Smooth muscle cell (in vitro differentiated cells): ENCODE measurements around the gene ASPRV1. TPM values are rescaled to one million over a fixed set of nuclear protein-coding genes. Genes with fewer than 3 reads are reported as not detected.

Experiments
- DNase-seq: peaks from one replicate; lab custom pipeline; 2025; ENCODE audit not compliant: unreplicated experiment; lab: John Stamatoyannopoulos, UW
- H2AFZ ChIP-seq: fragments of 200-600 bp; sonication (generic); 2 replicates; pipeline ENCODE4 v1.6.0; 2016; ENCODE audit warnings: antibody characterized with exemption, low read depth, mild to moderate bottlenecking
- H3F3A ChIP-seq: fragments of 200-600 bp; sonication (generic); 2 replicates; pipeline ENCODE4 v1.6.0; 2017; ENCODE audit warnings: antibody characterized with exemption, low read depth
- H3K27ac ChIP-seq: fragments of 200-600 bp; sonication (generic); 2 replicates; pipeline ENCODE4 v1.5.1; 2016; ENCODE audit warnings: low read depth, mild to moderate bottlenecking
- H3K27me3 ChIP-seq: fragments of 200-600 bp; sonication (generic); 2 replicates; pipeline ENCODE4 v1.6.1; 2016; ENCODE audit warnings: low read depth, mild to moderate bottlenecking
- H3K36me3 ChIP-seq: fragments of 200-600 bp; sonication (generic); 2 replicates; pipeline ENCODE4 v1.5.1; 2016; ENCODE audit warnings: low read depth
- H3K4me1 ChIP-seq: fragments of 200-600 bp; sonication (generic); 2 replicates; pipeline ENCODE4 v1.5.1; 2016; ENCODE audit warnings: low read depth
- H3K4me2 ChIP-seq: fragments of 200-600 bp; sonication (generic); 2 replicates; pipeline ENCODE4 v1.6.0; 2016; ENCODE audit warnings: mild to moderate bottlenecking
- H3K4me3 ChIP-seq: fragments of 200-600 bp; sonication (generic); 2 replicates; pipeline ENCODE4 v1.5.1; 2016; ENCODE audit warnings: mild to moderate bottlenecking
- H3K79me2 ChIP-seq: fragments of 200-600 bp; sonication (generic); 2 replicates; pipeline ENCODE4 v1.6.0; 2016; ENCODE audit warnings: low read depth, mild to moderate bottlenecking
- H3K9ac ChIP-seq: fragments of 200-600 bp; sonication (generic); 2 replicates; pipeline ENCODE4 v1.6.0; 2016; ENCODE audit warnings: low read depth
- H3K9me3 ChIP-seq: fragments of 200-600 bp; sonication (generic); replicated peaks from 2 replicates; pipeline ENCODE4 v1.5.1; 2016; ENCODE audit warnings: low read depth
- H4K20me1 ChIP-seq: fragments of 200-600 bp; sonication (generic); 2 replicates; pipeline ENCODE4 v1.6.0; 2016; ENCODE audit warnings: low read depth
- WGBS: methylation state at CpG from one replicate; pipeline ENCODE4 v1.1.7; 2016; ENCODE audit warnings: low lambda C conversion rate; 5-methylcytosine and 5-hydroxymethylcytosine counted together
- polyA plus RNA-seq: library from polyadenylated mRNA; unstranded; fragments of >200 nt; fragmentation: Nextera tagmentation; extraction: Ambion mirVana; gene quantifications from 2 replicates; pipeline ENCODE4 v1.2.1, GENCODE V29; 2016
- total RNA-seq: library from RNA; depleted of rRNA; stranded (reverse); fragments of >200 nt; gene quantifications from 2 replicates; pipeline ENCODE4 v1.2.3, GENCODE V29; 2014
- TF ChIP-seq, protein P1 (sequence below): fragments of 200-600 bp; sonication (generic); IDR thresholded peaks from 2 replicates; pipeline ENCODE4 v1.5.1; 2017; ENCODE audit warnings: borderline replicate concordance, mild to moderate bottlenecking, antibody characterized with exemption; ENCODE audit not compliant: insufficient read depth, poor library complexity, severe bottlenecking

ASPRV1 gene
- total and polyA plus RNA-seq, 2 experiments from 2014 or later: 1.6 to 4.4 TPM

DNA sequence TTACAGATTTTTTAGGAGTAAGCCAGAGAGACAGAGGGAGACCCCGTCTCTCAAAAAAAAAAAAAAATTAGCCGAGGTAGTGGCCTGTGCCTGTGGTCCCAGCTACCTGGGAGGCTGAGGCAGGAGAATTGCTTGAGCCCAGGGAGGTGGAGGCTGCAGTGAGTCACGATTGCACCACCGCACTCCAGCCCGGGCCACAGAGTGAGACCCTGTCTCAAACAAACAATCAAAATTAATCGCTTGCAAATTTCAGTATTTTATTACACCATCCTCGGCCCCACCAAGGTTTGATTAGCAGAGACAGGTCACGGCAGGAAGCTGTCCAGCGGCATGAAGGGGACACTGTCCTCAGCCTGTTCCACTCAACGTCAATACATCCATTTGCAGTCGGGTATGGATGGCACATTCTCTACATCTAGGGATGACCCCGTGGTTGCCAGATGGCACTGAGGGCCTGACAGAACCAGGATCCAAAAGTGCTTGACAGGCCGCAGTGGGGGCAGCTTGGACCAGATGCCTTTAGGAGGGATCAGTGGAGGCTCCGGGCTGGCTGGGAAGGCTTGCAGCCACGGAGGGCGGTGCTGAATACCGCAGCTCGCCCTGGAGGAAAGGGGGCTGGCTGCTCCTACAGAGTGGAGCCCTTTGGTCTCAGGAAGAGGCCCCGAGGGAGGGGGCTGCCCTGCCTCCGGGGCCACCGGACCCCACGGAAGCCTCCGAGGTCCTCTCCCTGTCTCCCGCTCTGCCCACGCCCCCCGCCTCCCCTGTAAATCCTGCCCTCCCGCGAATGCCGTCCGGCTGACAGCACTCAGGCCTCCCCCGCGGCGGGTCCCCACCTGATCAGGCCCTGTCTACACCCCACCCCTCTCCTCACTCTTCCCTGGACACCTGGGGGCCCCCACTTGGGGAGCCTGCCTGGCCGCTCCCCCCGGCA is 13.1 kb downstream of the ASPRV1 start:
- TF ChIP-seq, protein P1, sequence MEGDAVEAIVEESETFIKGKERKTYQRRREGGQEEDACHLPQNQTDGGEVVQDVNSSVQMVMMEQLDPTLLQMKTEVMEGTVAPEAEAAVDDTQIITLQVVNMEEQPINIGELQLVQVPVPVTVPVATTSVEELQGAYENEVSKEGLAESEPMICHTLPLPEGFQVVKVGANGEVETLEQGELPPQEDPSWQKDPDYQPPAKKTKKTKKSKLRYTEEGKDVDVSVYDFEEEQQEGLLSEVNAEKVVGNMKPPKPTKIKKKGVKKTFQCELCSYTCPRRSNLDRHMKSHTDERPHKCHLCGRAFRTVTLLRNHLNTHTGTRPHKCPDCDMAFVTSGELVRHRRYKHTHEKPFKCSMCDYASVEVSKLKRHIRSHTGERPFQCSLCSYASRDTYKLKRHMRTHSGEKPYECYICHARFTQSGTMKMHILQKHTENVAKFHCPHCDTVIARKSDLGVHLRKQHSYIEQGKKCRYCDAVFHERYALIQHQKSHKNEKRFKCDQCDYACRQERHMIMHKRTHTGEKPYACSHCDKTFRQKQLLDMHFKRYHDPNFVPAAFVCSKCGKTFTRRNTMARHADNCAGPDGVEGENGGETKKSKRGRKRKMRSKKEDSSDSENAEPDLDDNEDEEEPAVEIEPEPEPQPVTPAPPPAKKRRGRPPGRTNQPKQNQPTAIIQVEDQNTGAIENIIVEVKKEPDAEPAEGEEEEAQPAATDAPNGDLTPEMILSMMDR: no peak
- DNase-seq: no peak
- H4K20me1 ChIP-seq: no peaks in the 10 kb centered on the region
- no peak overlapping the region for H2AFZ ChIP-seq
- H3K4me1 ChIP-seq: no peaks in the 10 kb centered on the region
- no peak overlapping the region for H3K4me2 ChIP-seq
- no peaks in the 10 kb centered on the region for H3K36me3 ChIP-seq
- no peaks in the 10 kb centered on the region for H3F3A ChIP-seq
- H3K27ac ChIP-seq: no peak overlapping the region
- no peaks in the 10 kb centered on the region for H3K9me3 ChIP-seq
- no peak overlapping the region for H3K4me3 ChIP-seq
- no peaks in the 10 kb centered on the region for H3K79me2 ChIP-seq
- no peaks in the 10 kb centered on the region for H3K27me3 ChIP-seq
- H3K9ac ChIP-seq: no peak overlapping the region
- 69% methylated on average over 20 of the region's 35 CpGs for WGBS

DNA sequence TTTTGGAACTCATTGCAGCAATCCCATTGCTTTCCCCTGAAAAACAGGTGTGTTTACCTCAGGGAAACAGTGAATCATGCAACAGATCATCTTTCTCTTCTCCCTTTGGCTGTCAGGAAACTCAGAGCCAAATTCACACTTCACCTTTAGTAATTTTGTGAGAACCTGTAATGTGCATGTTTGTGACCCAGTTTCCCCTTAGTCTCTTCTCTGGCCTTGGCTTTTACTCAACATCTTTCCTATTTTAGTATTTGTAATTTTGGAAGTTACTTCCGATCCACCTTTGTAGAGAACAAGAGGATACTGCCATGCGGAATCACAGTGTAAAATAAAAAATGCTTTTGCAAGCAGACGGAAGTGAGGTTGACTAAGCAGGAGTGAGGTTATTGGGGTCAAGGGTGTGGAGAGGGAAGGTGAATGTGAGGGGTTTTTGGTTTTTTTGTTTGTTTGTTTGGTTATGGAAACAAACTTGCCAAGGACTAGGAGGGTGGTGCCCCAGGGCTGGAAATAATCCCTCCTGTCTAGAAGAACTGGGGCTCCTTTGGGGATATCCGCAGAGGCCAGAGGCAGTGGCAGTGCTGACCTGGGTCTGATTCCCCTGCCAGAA is 14.0 kb downstream of the ASPRV1 start:
- Histone ChIP-seq H2AFZ (no peak overlapping the region), H3K36me3 (no peaks in the 10 kb centered on the region), H3F3A (no peaks in the 10 kb centered on the region), H3K4me1 (no peaks in the 10 kb centered on the region), H3K27ac (no peak overlapping the region), H3K4me2 (no peak overlapping the region), H3K9me3 (no peaks in the 10 kb centered on the region), H3K9ac (no peak overlapping the region), H3K79me2 (no peaks in the 10 kb centered on the region), H3K27me3 (no peaks in the 10 kb centered on the region), H3K4me3 (no peak overlapping the region), H4K20me1 (no peaks in the 10 kb centered on the region)
- WGBS: 91% methylated on average over 4 of the region's 4 CpGs
- no peak for DNase-seq
- TF ChIP-seq, protein P1: no peak

DNA sequence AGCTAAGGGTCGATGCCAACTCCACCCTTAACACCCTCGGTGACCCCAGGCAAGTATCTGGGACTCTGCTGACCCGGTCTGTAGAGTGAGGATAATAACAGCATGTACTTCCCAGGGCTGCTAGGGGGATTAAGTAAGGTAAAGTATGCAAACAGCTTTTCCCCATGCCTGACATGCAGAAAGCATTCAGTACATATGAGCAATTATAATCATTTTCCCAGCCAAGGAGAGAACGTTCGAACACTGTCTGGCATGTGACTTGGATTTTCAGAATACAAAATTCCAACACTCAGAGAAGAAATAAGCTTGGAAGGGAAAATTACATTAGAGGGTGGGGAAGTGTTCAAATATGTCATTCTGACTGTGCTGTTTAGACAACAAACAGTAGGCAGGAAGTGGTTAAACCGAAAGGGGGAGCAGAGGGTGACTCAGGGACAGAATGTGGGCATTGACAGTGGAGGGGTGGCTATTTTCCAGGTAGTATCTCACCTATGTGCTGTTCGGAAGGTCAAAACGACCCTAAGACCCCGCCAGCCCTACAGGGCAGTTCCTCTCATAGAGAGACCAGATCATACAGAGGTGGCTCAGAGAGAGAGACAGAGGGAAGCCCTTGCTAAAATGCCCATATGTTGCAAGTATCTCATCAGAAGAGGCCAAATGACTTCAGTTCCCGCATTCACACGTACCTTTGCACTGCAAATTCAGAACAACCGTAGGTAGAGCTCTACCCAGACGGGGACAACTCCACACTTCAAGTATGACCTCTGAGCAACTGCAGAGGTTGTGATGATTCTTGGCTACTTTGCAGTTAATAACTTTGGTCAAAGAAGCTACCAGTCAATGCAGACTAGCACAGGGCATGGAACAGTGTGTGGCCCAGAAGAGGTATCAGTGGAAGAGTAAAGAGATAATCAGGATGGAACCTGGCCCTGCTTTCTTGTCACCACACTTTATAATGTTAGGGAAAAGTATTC is 14.8 kb downstream of the ASPRV1 start:
- no peaks in the 10 kb centered on the region for H3K27me3 ChIP-seq
- no peaks in the 10 kb centered on the region for H3K4me1 ChIP-seq
- peak overlapping the region; percentile 28 for H3K27ac ChIP-seq
- no peak for DNase-seq
- TF ChIP-seq, protein P1: no peak
- no peaks in the 10 kb centered on the region for H4K20me1 ChIP-seq
- H3K79me2 ChIP-seq: no peaks in the 10 kb centered on the region
- no peak overlapping the region for H3K9ac ChIP-seq
- H3K36me3 ChIP-seq: peaks cover 5% of the 10 kb centered on the region
- H3K9me3 ChIP-seq: no peaks in the 10 kb centered on the region
- 68% methylated on average over 13 of the region's 13 CpGs for WGBS
- no peak overlapping the region for H3K4me3 ChIP-seq
- no peaks in the 10 kb centered on the region for H3F3A ChIP-seq
- H2AFZ ChIP-seq: no peak overlapping the region
- H3K4me2 ChIP-seq: peak overlapping the region; percentile 10
